Measurements from ENCODE around the gene IL1F10. TPM values are rescaled to one million over a fixed set of nuclear protein-coding genes. Genes with fewer than 3 reads are reported as not detected.

Gene IL1F10
- total RNA-seq, 2 experiments from 2014 or later = not detected

- Mint-ChIP-seq H3K9me3 (no peaks in the 10 kb centered on the region), H3K4me1 (ENCODE audit: low read depth) (peaks cover 14% of the 10 kb centered on the region), H3K36me3 (ENCODE audit: low read depth) (no peaks in the 10 kb centered on the region), H3K27ac (no peak overlapping the region), H3K4me3 (no peak overlapping the region), H3K27me3 (ENCODE audit: low read depth) (no peaks in the 10 kb centered on the region)
- CTCF ChIA-PET = interaction anchor here (0.6 to 1.5 kb wide), 4 partner anchors 12 to 176 kb away, joined by 3 to 5 read pairs (median 4); no protein-coding TSS in a partner anchor
- peak; percentile 74 for DNase-seq
- intact Hi-C loops (cut with micrococcal nuclease) = loop anchor here (2.0 to 5.0 kb wide), 3 partner anchors 19 to 41 kb away; no protein-coding TSS in a partner anchor
These were observed 49.9 kb downstream of the IL1F10 start for GRCh38 chr2:113117541-113118262.

DNA sequence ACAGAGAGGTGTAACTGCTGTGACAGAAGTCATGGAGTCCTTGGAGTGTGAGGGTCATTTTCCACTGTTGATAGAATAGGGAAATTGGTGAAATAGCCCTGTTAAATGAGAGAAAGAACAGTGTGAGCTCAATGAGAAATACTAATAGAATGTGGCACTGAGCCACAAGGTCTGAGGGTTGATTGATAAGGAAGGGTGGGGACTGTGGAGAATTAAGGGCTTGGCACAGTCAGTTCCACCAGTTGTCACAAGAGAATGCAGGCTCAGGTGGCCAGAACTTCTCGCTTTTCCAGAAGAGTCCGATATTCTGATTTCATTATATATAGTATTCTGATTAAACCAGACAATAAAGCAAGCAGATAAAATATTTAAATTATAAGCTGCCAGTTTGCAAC is 50.5 kb downstream of the IL1F10 start:
- no peak for DNase-seq
- intact Hi-C loops (cut with micrococcal nuclease) = loop anchor here (5.0 kb wide), 1 partner anchor 36 kb away; no protein-coding TSS in a partner anchor
- CTCF ChIA-PET = interaction anchor here (0.6 to 1.5 kb wide), 3 partner anchors 11 to 176 kb away, joined by 3 to 5 read pairs (median 4); no protein-coding TSS in a partner anchor

GRCh38 chr2:113119111-113119510 is 51.3 kb downstream of the IL1F10 start:
- H3K27me3 Mint-ChIP-seq (ENCODE audit: low read depth) = no peaks in the 10 kb centered on the region
- H3K9me3 Mint-ChIP-seq = no peaks in the 10 kb centered on the region
- no peaks in the 10 kb centered on the region for H3K36me3 Mint-ChIP-seq (ENCODE audit: low read depth)
- CTCF ChIA-PET = interaction anchor here (1.1 to 1.4 kb wide), 2 partner anchors 17 to 18 kb away, joined by 3 to 5 read pairs; no protein-coding TSS in a partner anchor
- H3K27ac Mint-ChIP-seq = no peak overlapping the region
- no peak for DNase-seq
- intact Hi-C loops (cut with micrococcal nuclease) = loop anchor here (5.0 kb wide), 1 partner anchor 37 kb away; no protein-coding TSS in a partner anchor
- no peak overlapping the region for H3K4me3 Mint-ChIP-seq
- H3K4me1 Mint-ChIP-seq (ENCODE audit: low read depth) = peaks cover 20% of the 10 kb centered on the region

More for the DNA sequence above, 50.5 kb downstream of the IL1F10 start:
- Mint-ChIP-seq H3K36me3 (ENCODE audit: low read depth) (no peaks in the 10 kb centered on the region), H3K4me3 (no peak overlapping the region), H3K9me3 (no peaks in the 10 kb centered on the region), H3K27me3 (ENCODE audit: low read depth) (no peaks in the 10 kb centered on the region), H3K27ac (no peak overlapping the region), H3K4me1 (ENCODE audit: low read depth) (peaks cover 14% of the 10 kb centered on the region)

- CTCF ChIA-PET = interaction anchor here (0.8 kb wide), 1 partner anchor 14 kb away, joined by 3 read pairs; no protein-coding TSS in a partner anchor
- Mint-ChIP-seq H3K36me3 (ENCODE audit: low read depth) (no peaks in the 10 kb centered on the region), H3K9me3 (no peaks in the 10 kb centered on the region), H3K4me3 (no peak overlapping the region), H3K27me3 (ENCODE audit: low read depth) (no peaks in the 10 kb centered on the region), H3K4me1 (ENCODE audit: low read depth) (peaks cover 35% of the 10 kb centered on the region), H3K27ac (no peak overlapping the region)
- DNase-seq = no peak
- intact Hi-C loops (cut with micrococcal nuclease) = no loop called here
These were observed 53.1 kb downstream of the IL1F10 start for GRCh38 chr2:113120861-113121260.

DNA sequence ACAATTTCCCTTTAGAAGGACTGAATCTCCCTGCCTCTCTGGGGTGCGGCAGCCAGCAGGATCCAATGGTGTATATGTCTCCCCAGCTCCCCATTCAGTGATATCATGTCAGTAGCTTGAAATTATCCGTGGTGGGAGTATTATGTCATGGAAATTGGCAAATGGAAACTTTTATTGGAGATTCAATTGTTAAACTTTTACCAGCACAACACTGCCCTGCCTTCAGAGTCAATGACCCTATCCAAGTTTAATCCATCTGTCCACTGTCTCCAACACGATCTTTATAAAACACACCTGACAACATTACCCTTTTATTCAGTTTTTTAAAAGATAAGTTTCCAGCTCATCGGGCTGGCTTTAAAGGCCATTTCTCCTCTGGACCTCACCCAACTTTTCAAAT is 54.6 kb downstream of the IL1F10 start:
- intact Hi-C loops (cut with micrococcal nuclease) = no loop called here

DNA sequence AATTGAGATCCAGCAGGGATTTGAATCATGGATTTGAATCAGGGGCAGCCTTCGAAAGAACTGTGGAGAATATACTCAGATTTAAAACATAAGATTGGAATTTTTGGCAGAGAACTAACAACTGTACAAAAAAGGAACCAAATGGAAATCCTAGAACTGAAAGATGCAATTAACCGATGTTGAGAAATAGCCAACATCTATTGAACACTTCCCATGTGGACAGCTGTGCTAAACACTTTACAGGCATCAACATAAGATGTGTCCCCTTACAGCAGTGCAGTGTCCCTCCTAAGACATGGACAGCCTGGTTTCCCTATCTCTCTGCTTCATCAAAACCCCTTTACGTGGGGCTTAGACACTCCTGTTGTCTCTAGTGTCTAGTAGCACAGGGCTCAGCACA is 56.0 kb downstream of the IL1F10 start:
- Mint-ChIP-seq H3K27me3 (ENCODE audit: low read depth) (no peaks in the 10 kb centered on the region), H3K4me3 (no peak overlapping the region), H3K9me3 (no peaks in the 10 kb centered on the region), H3K4me1 (ENCODE audit: low read depth) (peaks cover 23% of the 10 kb centered on the region), H3K36me3 (ENCODE audit: low read depth) (no peaks in the 10 kb centered on the region), H3K27ac (no peak overlapping the region)
- CTCF ChIA-PET = interaction anchor here (1.1 to 2.3 kb wide), 3 partner anchors 12 to 165 kb away, joined by 3 to 10 read pairs (median 7); no protein-coding TSS in a partner anchor
- no peak for DNase-seq
- intact Hi-C loops (cut with micrococcal nuclease) = loop anchor here (1.0 to 2.0 kb wide), 2 partner anchors 7 to 19 kb away; no protein-coding TSS in a partner anchor

More for the DNA sequence above, 54.6 kb downstream of the IL1F10 start:
- Mint-ChIP-seq H3K4me3 (no peak overlapping the region), H3K9me3 (no peaks in the 10 kb centered on the region), H3K36me3 (ENCODE audit: low read depth) (no peaks in the 10 kb centered on the region), H3K27ac (no peak overlapping the region), H3K4me1 (ENCODE audit: low read depth) (peaks cover 26% of the 10 kb centered on the region), H3K27me3 (ENCODE audit: low read depth) (no peaks in the 10 kb centered on the region)
- no peak for DNase-seq
- CTCF ChIA-PET = interaction anchor here (0.7 to 1.5 kb wide), 2 partner anchors 13 to 16 kb away, joined by 3 to 9 read pairs; no protein-coding TSS in a partner anchor

DNA sequence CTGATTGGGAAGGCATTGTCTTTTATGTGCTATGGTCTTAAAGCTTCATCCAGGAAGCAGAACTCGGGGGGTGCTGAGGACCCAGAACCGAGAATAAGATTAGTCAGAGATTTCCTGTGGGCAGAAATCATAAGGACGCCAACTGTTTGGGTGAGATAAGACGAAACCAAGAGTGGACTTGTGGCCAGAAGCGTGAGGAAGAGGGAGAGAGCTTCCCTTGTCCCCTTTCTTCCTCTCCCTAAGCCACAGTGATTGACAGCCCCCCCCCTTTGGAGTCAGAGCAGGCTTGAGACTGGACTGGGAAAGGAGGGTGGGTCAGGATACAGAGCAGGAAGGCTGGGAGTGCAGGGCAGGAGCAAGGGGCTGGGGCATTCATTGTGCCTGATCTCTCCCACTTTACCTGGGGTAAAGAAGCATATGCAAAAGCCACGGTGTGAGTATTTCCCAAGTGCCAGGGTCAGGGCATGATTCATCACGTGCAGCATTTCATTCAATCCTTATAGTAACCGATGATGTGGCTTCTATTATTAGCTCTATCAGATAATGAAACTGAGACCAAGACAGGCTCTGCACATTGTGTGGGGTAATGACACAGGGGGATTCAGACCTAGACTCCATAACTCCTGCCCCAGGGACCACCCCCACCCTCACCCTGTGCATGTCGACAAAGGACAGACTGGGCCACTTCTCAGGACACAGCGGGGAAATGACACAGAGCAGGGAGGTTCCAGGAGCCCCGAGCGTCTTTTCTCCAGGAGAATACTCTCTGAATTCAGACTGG is 56.6 kb downstream of the IL1F10 start:
- CTCF ChIA-PET = interaction anchor here (0.5 to 2.3 kb wide), 6 partner anchors 12 to 201 kb away, joined by 3 to 10 read pairs (median 4); partner anchors contain the start of gene PSD4
- DNase-seq = peak; percentile 40
- no peaks in the 10 kb centered on the region for H3K9me3 Mint-ChIP-seq
- H3K27ac Mint-ChIP-seq = no peak overlapping the region
- no peak overlapping the region for H3K4me3 Mint-ChIP-seq
- H3K4me1 Mint-ChIP-seq (ENCODE audit: low read depth) = peaks cover 23% of the 10 kb centered on the region
- H3K27me3 Mint-ChIP-seq (ENCODE audit: low read depth) = no peaks in the 10 kb centered on the region
- intact Hi-C loops (cut with micrococcal nuclease) = loop anchor here (1.0 to 2.0 kb wide), 2 partner anchors 8 to 20 kb away; no protein-coding TSS in a partner anchor
- H3K36me3 Mint-ChIP-seq (ENCODE audit: low read depth) = no peaks in the 10 kb centered on the region

Other genes starting within 250 kb of the IL1F10 start
- not detected for gene IL1B, start 231.2 kb upstream of the IL1F10 start, total RNA-seq
- not detected for gene IL37, start 156.8 kb upstream of the IL1F10 start, total RNA-seq
- not detected for gene IL36G, start 90.0 kb upstream of the IL1F10 start, total RNA-seq
- not detected for gene IL36A, start 62.5 kb upstream of the IL1F10 start, total RNA-seq
- not detected for gene IL36B, start 15.1 kb upstream of the IL1F10 start, total RNA-seq
- gene IL36RN, start 8.8 kb upstream of the IL1F10 start, total RNA-seq = not detected
- gene IL1RN, start 59.6 kb downstream of the IL1F10 start, total RNA-seq = 1 to 10 TPM in 1 of 2 experiments, under 1 TPM in 1; 0.77 to 1.2 TPM
- gene PSD4, start 106.0 kb downstream of the IL1F10 start, total RNA-seq = 10 to 100 TPM; 85.9 to 87.4 TPM
- gene PAX8, start 211.0 kb downstream of the IL1F10 start, total RNA-seq = 1 to 10 TPM; 2.0 to 2.8 TPM